PFSK-1 (cell line): ENCODE data around the gene RNF17.

ENCODE experiments used
- POLR2AphosphoS5 ChIP-seq: IDR thresholded peaks from 2 replicates; pipeline ENCODE4 v1.6.1; 2012; ENCODE audit warnings: low read depth, mild to moderate bottlenecking, control low read depth, low read length, moderate library complexity
- REST ChIP-seq, 2 experiments: IDR thresholded peaks; 2 replicates each; pipeline versions ENCODE4 v1.6.1 to v1.8.0; 2011 to 2012; ENCODE audit warnings: low read depth in 2 of 2, low read length in 2 of 2, control low read depth in 1 of 2, inconsistent platforms in 1 of 2, mild to moderate bottlenecking in 1 of 2, moderate library complexity in 1 of 2; ENCODE audit not compliant: insufficient read depth in 1 of 2

GRCh38 chr13:24788538-24788937 is 24.6 kb downstream of the RNF17 start:
- TF ChIP-seq POLR2AphosphoS5 (no peak), REST (IDR thresholded peaks at IDR 0.05; ENCODE audit: insufficient read depth in 1 of 2, low read depth in 2 of 2, low read length in 2 of 2) (no peak)
